ENCODE data around the gene INTS1. TPM values are rescaled to one million over a fixed set of nuclear protein-coding genes. Genes with fewer than 3 reads are reported as not detected.

The INTS1 gene
- polyA plus RNA-seq (2013, experiment 1 of 2) = 31.6 TPM
- polyA plus RNA-seq (2013, experiment 2 of 2) = 33.7 TPM

- peak within 1 kb of the TSS; percentile 91 for H3K9ac ChIP-seq (ENCODE audit: low read length)
- H3K18ac ChIP-seq (ENCODE audit: low read length) = no peak within 1 kb of the TSS
- H2BK15ac ChIP-seq (replicated peaks; ENCODE audit: low read depth) = no peak within 1 kb of the TSS
- peak within 1 kb of the TSS; percentile 38 for H3K4ac ChIP-seq (ENCODE audit: low read depth, low read length)
- peaks cover 3% of the 10 kb centered on the region for H3K4me1 ChIP-seq (ENCODE audit: control insufficient read depth, low read depth, low read length)
- no peak within 1 kb of the TSS for H3K23ac ChIP-seq (ENCODE audit: low read length)
- peak within 1 kb of the TSS; percentile 65 for H3K4me2 ChIP-seq (ENCODE audit: low read length)
- H2AK5ac ChIP-seq (ENCODE audit: low read length) = no peak within 1 kb of the TSS
- H4K8ac ChIP-seq (ENCODE audit: low read depth, low read length) = no peak within 1 kb of the TSS
- no CpG with 5 or more reads among the region's 118 CpGs for WGBS (ENCODE audit: extremely low coverage, insufficient coverage, low lambda C conversion rate)
- H3K79me1 ChIP-seq (ENCODE audit: low read length) = peaks cover 14% of the 10 kb centered on the region
- peaks cover 25% of the 10 kb centered on the region for H3K79me2 ChIP-seq (ENCODE audit: control insufficient read depth, insufficient read depth, low read length)
- no peak within 1 kb of the TSS for H3K27ac ChIP-seq (ENCODE audit: low read depth, low read length)
- H2BK120ac ChIP-seq (ENCODE audit: low read depth, low read length) = no peak within 1 kb of the TSS
- H3K56ac ChIP-seq (ENCODE audit: low read length) = peak within 1 kb of the TSS; percentile 93
- H4K5ac ChIP-seq (ENCODE audit: low read length) = no peak within 1 kb of the TSS
- H3K4me3 ChIP-seq (ENCODE audit: low read length) = peak within 1 kb of the TSS; percentile 95
- peaks cover 4% of the 10 kb centered on the region for H3K36me3 ChIP-seq (ENCODE audit: control insufficient read depth, insufficient read depth, low read length)
- H3K27me3 ChIP-seq (ENCODE audit: insufficient read depth, low read length, poor library complexity) = no peaks in the 10 kb centered on the region
- no peak within 1 kb of the TSS for H2BK5ac ChIP-seq (ENCODE audit: low read length)
- DNase-seq = peak; percentile 92
Observed at GRCh38 chr7:1503816-1504775, at the start of gene INTS1. Gene INTS1, minus strand, starts transcription at chr7:1504389. Its CDS starts 429 bp downstream, at chr7:1503960.

GRCh38 chr7:1553512-1554210, 49.5 kb upstream of the INTS1 start:
- H3K4me1 ChIP-seq (ENCODE audit: control insufficient read depth, low read depth, low read length) = peaks cover 5% of the 10 kb centered on the region
- no CpG with 5 or more reads among the region's 28 CpGs for WGBS (ENCODE audit: extremely low coverage, insufficient coverage, low lambda C conversion rate)
- no peak overlapping the region for H3K18ac ChIP-seq (ENCODE audit: low read length)
- H2BK15ac ChIP-seq (replicated peaks; ENCODE audit: low read depth) = no peak overlapping the region
- H4K5ac ChIP-seq (ENCODE audit: low read length) = no peak overlapping the region
- no peak overlapping the region for H3K4me3 ChIP-seq (ENCODE audit: low read length)
- no peak overlapping the region for H3K27ac ChIP-seq (ENCODE audit: low read depth, low read length)
- H3K4ac ChIP-seq (ENCODE audit: low read depth, low read length) = no peak overlapping the region
- H3K79me1 ChIP-seq (ENCODE audit: low read length) = no peaks in the 10 kb centered on the region
- H2AK5ac ChIP-seq (ENCODE audit: low read length) = no peak overlapping the region
- H2BK5ac ChIP-seq (ENCODE audit: low read length) = no peak overlapping the region
- no peak for DNase-seq
- H3K56ac ChIP-seq (ENCODE audit: low read length) = no peak overlapping the region
- no peak overlapping the region for H4K8ac ChIP-seq (ENCODE audit: low read depth, low read length)
- no peaks in the 10 kb centered on the region for H3K27me3 ChIP-seq (ENCODE audit: insufficient read depth, low read length, poor library complexity)
- no peak overlapping the region for H3K4me2 ChIP-seq (ENCODE audit: low read length)
- no peaks in the 10 kb centered on the region for H3K79me2 ChIP-seq (ENCODE audit: control insufficient read depth, insufficient read depth, low read length)
- no peak overlapping the region for H2BK120ac ChIP-seq (ENCODE audit: low read depth, low read length)
- H3K36me3 ChIP-seq (ENCODE audit: control insufficient read depth, insufficient read depth, low read length) = no peaks in the 10 kb centered on the region
- H3K9ac ChIP-seq (ENCODE audit: low read length) = no peak overlapping the region
- H3K23ac ChIP-seq (ENCODE audit: low read length) = no peak overlapping the region

GRCh38 chr7:1552200-1552599, 48.0 kb upstream of the INTS1 start:
- H3K27ac ChIP-seq (ENCODE audit: low read depth, low read length) = no peak overlapping the region
- H3K9ac ChIP-seq (ENCODE audit: low read length) = no peak overlapping the region
- no peak overlapping the region for H2BK5ac ChIP-seq (ENCODE audit: low read length)
- no peaks in the 10 kb centered on the region for H3K79me2 ChIP-seq (ENCODE audit: control insufficient read depth, insufficient read depth, low read length)
- no peak for DNase-seq
- no peaks in the 10 kb centered on the region for H3K36me3 ChIP-seq (ENCODE audit: control insufficient read depth, insufficient read depth, low read length)
- H3K4ac ChIP-seq (ENCODE audit: low read depth, low read length) = no peak overlapping the region
- H3K4me2 ChIP-seq (ENCODE audit: low read length) = no peak overlapping the region
- H3K23ac ChIP-seq (ENCODE audit: low read length) = no peak overlapping the region
- no peaks in the 10 kb centered on the region for H3K79me1 ChIP-seq (ENCODE audit: low read length)
- H2BK15ac ChIP-seq (replicated peaks; ENCODE audit: low read depth) = no peak overlapping the region
- peaks cover 5% of the 10 kb centered on the region for H3K4me1 ChIP-seq (ENCODE audit: control insufficient read depth, low read depth, low read length)
- no peak overlapping the region for H4K5ac ChIP-seq (ENCODE audit: low read length)
- no CpG with 5 or more reads among the region's 7 CpGs for WGBS (ENCODE audit: extremely low coverage, insufficient coverage, low lambda C conversion rate)
- H3K18ac ChIP-seq (ENCODE audit: low read length) = no peak overlapping the region
- no peak overlapping the region for H3K56ac ChIP-seq (ENCODE audit: low read length)
- no peak overlapping the region for H3K4me3 ChIP-seq (ENCODE audit: low read length)
- no peaks in the 10 kb centered on the region for H3K27me3 ChIP-seq (ENCODE audit: insufficient read depth, low read length, poor library complexity)
- H4K8ac ChIP-seq (ENCODE audit: low read depth, low read length) = no peak overlapping the region
- H2AK5ac ChIP-seq (ENCODE audit: low read length) = no peak overlapping the region
- H2BK120ac ChIP-seq (ENCODE audit: low read depth, low read length) = no peak overlapping the region

- no peak overlapping the region for H2BK120ac ChIP-seq (ENCODE audit: low read depth, low read length)
- H3K56ac ChIP-seq (ENCODE audit: low read length) = no peak overlapping the region
- H3K79me2 ChIP-seq (ENCODE audit: control insufficient read depth, insufficient read depth, low read length) = no peaks in the 10 kb centered on the region
- no peak overlapping the region for H4K5ac ChIP-seq (ENCODE audit: low read length)
- H3K18ac ChIP-seq (ENCODE audit: low read length) = no peak overlapping the region
- H3K27ac ChIP-seq (ENCODE audit: low read depth, low read length) = no peak overlapping the region
- H3K36me3 ChIP-seq (ENCODE audit: control insufficient read depth, insufficient read depth, low read length) = no peaks in the 10 kb centered on the region
- no peak overlapping the region for H2BK5ac ChIP-seq (ENCODE audit: low read length)
- H3K9ac ChIP-seq (ENCODE audit: low read length) = no peak overlapping the region
- no peak overlapping the region for H3K4me2 ChIP-seq (ENCODE audit: low read length)
- H3K4me1 ChIP-seq (ENCODE audit: control insufficient read depth, low read depth, low read length) = peaks cover 4% of the 10 kb centered on the region
- H3K23ac ChIP-seq (ENCODE audit: low read length) = no peak overlapping the region
- WGBS (ENCODE audit: extremely low coverage, insufficient coverage, low lambda C conversion rate) = no CpG with 5 or more reads among the region's 17 CpGs
- no peak overlapping the region for H3K4ac ChIP-seq (ENCODE audit: low read depth, low read length)
- no peaks in the 10 kb centered on the region for H3K79me1 ChIP-seq (ENCODE audit: low read length)
- no peak overlapping the region for H2AK5ac ChIP-seq (ENCODE audit: low read length)
- DNase-seq = no peak
- H4K8ac ChIP-seq (ENCODE audit: low read depth, low read length) = no peak overlapping the region
- H3K4me3 ChIP-seq (ENCODE audit: low read length) = no peak overlapping the region
- H2BK15ac ChIP-seq (replicated peaks; ENCODE audit: low read depth) = no peak overlapping the region
- no peaks in the 10 kb centered on the region for H3K27me3 ChIP-seq (ENCODE audit: insufficient read depth, low read length, poor library complexity)
Observed at GRCh38 chr7:1550846-1551155, 46.6 kb upstream of the INTS1 start.

- no peak overlapping the region for H3K23ac ChIP-seq (ENCODE audit: low read length)
- H3K4me1 ChIP-seq (ENCODE audit: control insufficient read depth, low read depth, low read length) = peaks cover 2% of the 10 kb centered on the region
- H3K27ac ChIP-seq (ENCODE audit: low read depth, low read length) = no peak overlapping the region
- no peak overlapping the region for H2BK15ac ChIP-seq (replicated peaks; ENCODE audit: low read depth)
- H4K5ac ChIP-seq (ENCODE audit: low read length) = no peak overlapping the region
- no peak overlapping the region for H2BK5ac ChIP-seq (ENCODE audit: low read length)
- H3K4ac ChIP-seq (ENCODE audit: low read depth, low read length) = no peak overlapping the region
- H3K4me2 ChIP-seq (ENCODE audit: low read length) = no peak overlapping the region
- no peaks in the 10 kb centered on the region for H3K36me3 ChIP-seq (ENCODE audit: control insufficient read depth, insufficient read depth, low read length)
- no peak overlapping the region for H4K8ac ChIP-seq (ENCODE audit: low read depth, low read length)
- no peak overlapping the region for H2BK120ac ChIP-seq (ENCODE audit: low read depth, low read length)
- no peak overlapping the region for H3K9ac ChIP-seq (ENCODE audit: low read length)
- H3K4me3 ChIP-seq (ENCODE audit: low read length) = no peak overlapping the region
- H3K18ac ChIP-seq (ENCODE audit: low read length) = no peak overlapping the region
- no CpG with 5 or more reads among the region's 42 CpGs for WGBS (ENCODE audit: extremely low coverage, insufficient coverage, low lambda C conversion rate)
- no peaks in the 10 kb centered on the region for H3K27me3 ChIP-seq (ENCODE audit: insufficient read depth, low read length, poor library complexity)
- DNase-seq = no peak
- H3K56ac ChIP-seq (ENCODE audit: low read length) = no peak overlapping the region
- no peaks in the 10 kb centered on the region for H3K79me1 ChIP-seq (ENCODE audit: low read length)
- no peaks in the 10 kb centered on the region for H3K79me2 ChIP-seq (ENCODE audit: control insufficient read depth, insufficient read depth, low read length)
- H2AK5ac ChIP-seq (ENCODE audit: low read length) = no peak overlapping the region
Observed at GRCh38 chr7:1550005-1550845, 46.0 kb upstream of the INTS1 start.
